HepG2 (cell line): ENCODE results near the gene CTNNA1. TPM values are rescaled to one million over a fixed set of nuclear protein-coding genes. Genes with fewer than 3 reads are reported as not detected.
A peak's percentile ranks its signal among the peaks of the same experiment; 100 is the strongest.

Source experiments
- ATAC-seq: fragments of 200-7000 bp; cut with Tn5 transposase; 3 replicates; pipeline ENCODE4 v1.9.1; 2020; ENCODE audit warnings: mild to moderate bottlenecking, moderate library complexity
- BruUV-seq: library from RNA; stranded (reverse); fragments of 400-500 nt; replicated peaks from 2 replicates; lab custom pipeline; 2021; lab: Mats Ljungman, UMichigan
- CTCF ChIA-PET: fragments of 300-600 bp; formaldehyde crosslinking; extraction: SDS; loops from one replicate; lab custom pipeline; 2021; ENCODE audit warnings: low total read pairs, inconsistent platforms, low intra/inter-chr PET ratio; lab: Yijun Ruan, JAX
- POLR2A ChIA-PET: fragments of 350-600 bp; sonication (Branson Sonifier 250); formaldehyde crosslinking; loops from one replicate; lab custom pipeline; 2020; ENCODE audit warnings: antibody characterized with exemption, inconsistent platforms; lab: Yijun Ruan, JAX
- DNase-seq: peaks from one replicate; pipeline ENCODE4 v3.0.0-alpha.2; 2015; ENCODE audit warnings: low spot score
- FAIRE-seq: peaks from 3 replicates; lab custom pipeline; 2011; peaks lifted over from hg19 to GRCh38; lab: Jason Lieb, UNC
- H2AFZ ChIP-seq: one replicate; pipeline ENCODE4 v1.6.1; 2011; ENCODE audit warnings: low read length, inconsistent platforms
- H3K27ac ChIP-seq: fragments of 300-600 bp; 3 replicates; pipeline ENCODE4 v1.8.0; 2011; ENCODE audit warnings: mixed run types, mild to moderate bottlenecking, mixed read lengths, low read length, inconsistent platforms; ENCODE audit not compliant: insufficient read depth; ENCODE audit errors: extremely low read length
- H3K27me3 ChIP-seq, 2 experiments: fragments of 200-600 bp in 1 of 2; 2 replicates in 1 of 2; 3 replicates in 1 of 2; pipeline versions ENCODE4 v1.6.0 to v1.8.0; 2011; ENCODE audit warnings: low read length in 2 of 2, mild to moderate bottlenecking in 2 of 2, moderate library complexity in 2 of 2, inconsistent platforms in 1 of 2; ENCODE audit not compliant: insufficient read depth in 2 of 2, control insufficient read depth in 1 of 2
- H3K36me3 ChIP-seq, 2 experiments: fragments of 200-600 bp in 1 of 2; replicated peaks in 1 of 2; 2 replicates in 1 of 2; 3 replicates in 1 of 2; pipeline versions ENCODE4 v1.5.1 to v1.8.0; 2011; ENCODE audit warnings: low read length in 2 of 2, inconsistent platforms in 1 of 2; ENCODE audit not compliant: insufficient read depth in 2 of 2, control insufficient read depth in 1 of 2
- H3K4me1 ChIP-seq: 2 replicates; pipeline ENCODE4 v1.5.1; 2012; ENCODE audit warnings: low read length, inconsistent platforms; ENCODE audit not compliant: insufficient read depth
- H3K4me2 ChIP-seq: 2 replicates; pipeline ENCODE4 v1.6.0; 2011; ENCODE audit warnings: low read depth, low read length, inconsistent platforms
- H3K4me3 ChIP-seq, 3 experiments: fragments of 200-600 bp in 1 of 3; sonication (generic), shearing (Covaris generic) in 1 of 3; replicated peaks in 1 of 3; 2 replicates each; pipeline ENCODE4 v1.5.1; 2011 to 2016; ENCODE audit warnings: low read length in 3 of 3, inconsistent platforms in 2 of 3, low read depth in 2 of 3, mild to moderate bottlenecking in 2 of 3, control low read depth in 1 of 3, mixed read lengths in 1 of 3; ENCODE audit not compliant: insufficient read depth in 1 of 3
- H3K79me2 ChIP-seq: one replicate; pipeline ENCODE4 v1.6.1; 2011; ENCODE audit warnings: low read length, inconsistent platforms; ENCODE audit not compliant: insufficient read depth
- H3K9ac ChIP-seq: 2 replicates; pipeline ENCODE4 v1.6.0; 2011; ENCODE audit warnings: mild to moderate bottlenecking, low read depth, low read length, inconsistent platforms; ENCODE audit not compliant: insufficient read depth
- H3K9me3 ChIP-seq: 2 replicates; pipeline ENCODE4 v1.5.1; 2012; ENCODE audit warnings: mild to moderate bottlenecking, low read length
- H4K20me1 ChIP-seq: 2 replicates; pipeline ENCODE4 v1.6.0; 2011; ENCODE audit warnings: inconsistent platforms, mild to moderate bottlenecking, low read length, moderate library complexity; ENCODE audit not compliant: insufficient read depth
- CEBPB ChIP-seq: IDR thresholded peaks from 2 replicates; pipeline ENCODE4 v1.6.1; 2011; ENCODE audit warnings: low read depth, low read length, improper control_type of control experiment, borderline replicate concordance
- CREM ChIP-seq, 2 experiments: sonication (generic) in 1 of 2; formaldehyde crosslinking in 1 of 2; IDR thresholded peaks; 2 replicates each; pipeline versions ENCODE4 v1.4.0 to v1.6.1; 2016 to 2020; ENCODE audit warnings: antibody characterized with exemption in 1 of 2, mild to moderate bottlenecking in 1 of 2, missing genetic modification reagents in 1 of 2
- FOXA1 ChIP-seq, 2 experiments: fragments of 450-650 bp in 1 of 2; sonication (generic) in 1 of 2; formaldehyde crosslinking in 1 of 2; IDR thresholded peaks; 2 replicates each; pipeline versions ENCODE4 v1.4.0 to v1.6.1; 2016 to 2020; ENCODE audit warnings: missing genetic modification reagents in 1 of 2
- GPBP1L1 ChIP-seq: sonication (generic); formaldehyde crosslinking; IDR thresholded peaks from 2 replicates; pipeline ENCODE4 v1.5.0; 2020; ENCODE audit warnings: mild to moderate bottlenecking, missing genetic modification reagents
- KAT7 ChIP-seq: IDR thresholded peaks from 2 replicates; pipeline ENCODE4 v1.6.1; 2018; ENCODE audit warnings: borderline replicate concordance, missing compliant biosample characterization
- NFIB ChIP-seq: sonication (generic); formaldehyde crosslinking; IDR thresholded peaks from 2 replicates; pipeline ENCODE4 v1.9.0; 2021; ENCODE audit warnings: missing genetic modification reagents, mild to moderate bottlenecking, borderline replicate concordance
- RXRA ChIP-seq: sonication (generic); formaldehyde crosslinking; IDR thresholded peaks from 2 replicates; pipeline ENCODE4 v1.5.1; 2020; ENCODE audit warnings: missing genetic modification reagents
- SIN3A ChIP-seq: IDR thresholded peaks from 2 replicates; pipeline ENCODE4 v1.6.1; 2011; ENCODE audit warnings: low read depth, mild to moderate bottlenecking, control low read depth, low read length, borderline replicate concordance
- SP140L ChIP-seq: sonication (generic); formaldehyde crosslinking; IDR thresholded peaks from 2 replicates; pipeline ENCODE4 v1.4.0; 2020; ENCODE audit warnings: missing genetic modification reagents, borderline replicate concordance
- ZFP41 ChIP-seq: sonication (generic); formaldehyde crosslinking; IDR thresholded peaks from 2 replicates; pipeline ENCODE4 v1.4.0; 2020; ENCODE audit warnings: mild to moderate bottlenecking, missing genetic modification reagents, borderline replicate concordance
- ZFP62 ChIP-seq: sonication (generic); formaldehyde crosslinking; IDR thresholded peaks from 2 replicates; pipeline ENCODE4 v1.4.0; 2020; ENCODE audit warnings: missing genetic modification reagents
- ZNF570 ChIP-seq: sonication (generic); formaldehyde crosslinking; IDR thresholded peaks from 2 replicates; pipeline ENCODE4 v1.4.0; 2020; ENCODE audit warnings: mild to moderate bottlenecking, missing genetic modification reagents, borderline replicate concordance
- ZNF713 ChIP-seq: sonication (generic); formaldehyde crosslinking; IDR thresholded peaks from 2 replicates; pipeline ENCODE4 v1.4.0; 2020; ENCODE audit warnings: mild to moderate bottlenecking, missing genetic modification reagents
- ZNF788 ChIP-seq: sonication (generic); formaldehyde crosslinking; IDR thresholded peaks from 2 replicates; pipeline ENCODE4 v1.5.0; 2020; ENCODE audit warnings: mild to moderate bottlenecking, missing genetic modification reagents, borderline replicate concordance
- ZNF839 ChIP-seq: sonication (generic); formaldehyde crosslinking; IDR thresholded peaks from 2 replicates; pipeline ENCODE4 v1.4.0; 2020; ENCODE audit warnings: missing genetic modification reagents, mild to moderate bottlenecking, borderline replicate concordance
- WGBS: methylation state at CpG from one replicate; pipeline ENCODE4 v1.1.6; 2017; ENCODE audit warnings: low lambda C conversion rate; 5-methylcytosine and 5-hydroxymethylcytosine counted together
- in situ Hi-C: cut with HindIII; loops from 2 replicates; pipeline ENCODE4 v1.10.0; 2017; ENCODE audit warnings: low pct_unique_long_range_greater_than_20kb; ENCODE audit not compliant: extremely low pct_ligation_motif_present
- intact Hi-C: fragments of 100-400 bp; cut with micrococcal nuclease; formaldehyde crosslinking; loops from one replicate; pipeline ENCODE4 v1.10.0; 2022; ENCODE audit not compliant: unreplicated experiment
- polyA plus RNA-seq, 8 experiments: library from polyadenylated mRNA; depleted of rRNA in 3 of 8; stranded (reverse) in 7 of 8; unstranded in 1 of 8; fragments of >200 nt; fragmentation: Illumina TruSeq in 4 of 8; extraction: Trizol in 4 of 8; gene quantifications; 2 replicates each; pipeline versions ENCODE4 v1.2.1 to v1.2.3, GENCODE V29; 2011 to 2016; ENCODE audit warnings: low read depth in 4 of 8, missing spikeins in 1 of 8, mixed read lengths in 1 of 8; ENCODE audit not compliant: insufficient read depth in 1 of 8
- total RNA-seq, 5 experiments: library from RNA; depleted of rRNA; stranded (reverse); fragments of >200 nt; fragmentation: Illumina TruSeq; extraction: Trizol; gene quantifications; 2 replicates each; pipeline ENCODE4 v1.2.3, GENCODE V29; 2016; ENCODE audit warnings: low read depth in 1 of 5
- TF ChIP-seq, protein P1 (sequence below): sonication (generic); formaldehyde crosslinking; IDR thresholded peaks from 2 replicates; pipeline ENCODE4 v1.4.0; 2020; ENCODE audit warnings: missing genetic modification reagents

CTNNA1 gene
- total and polyA plus RNA-seq, 2 of the 13 experiments (the other 11 are each of a cell fraction or from before 2014, with no cell fraction given) = 66.8 to 162 TPM

DNA sequence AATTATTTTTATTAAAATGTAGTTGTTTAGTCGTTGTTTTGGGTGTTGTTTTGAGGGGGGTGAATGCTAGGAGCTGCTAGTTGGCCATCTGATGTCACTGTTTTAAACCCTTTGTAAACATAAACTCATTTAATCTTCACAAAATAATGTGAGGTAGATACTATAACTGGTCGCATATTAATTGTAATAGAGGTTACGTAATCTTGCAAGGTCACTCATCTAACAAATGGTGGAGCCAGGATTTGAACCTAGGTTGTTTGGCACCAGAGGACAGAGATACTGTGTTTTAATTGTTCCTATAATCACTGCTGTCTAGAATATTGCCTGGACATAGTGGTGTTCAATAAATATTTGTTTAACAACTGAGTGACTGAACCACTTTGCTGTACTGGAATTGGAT lies 67.5 kb downstream of the CTNNA1 start:
- no TSS peak for BruUV-seq
- no peak overlapping the region for H3K4me2 ChIP-seq
- no peak overlapping the region for H2AFZ ChIP-seq
- peaks cover 6 to 34% of the 10 kb centered on the region in 2 experiments for H3K36me3 ChIP-seq
- DNase-seq (no peak), FAIRE-seq (no peak), ATAC-seq (no peak)
- H4K20me1 ChIP-seq = peaks cover 25% of the 10 kb centered on the region
- ChIA-PET POLR2A (no interaction called here), CTCF (no interaction called here)
- no peak overlapping the region for H3K4me3 ChIP-seq
- no peaks in the 10 kb centered on the region for H3K27me3 ChIP-seq
- intact Hi-C loops (no loop called here), in situ Hi-C loops (loop anchor here (10.0 kb wide), 1 partner anchor 444 kb away; no protein-coding TSS in a partner anchor)
- TF ChIP-seq NFIB (CRISPR knock-in tag) (no peak), CEBPB (peak; percentile 50; the same call in 1 of the 2 replicates)
- WGBS = 94% methylated on average over 3 of the region's 3 CpGs
- H3K27ac ChIP-seq = no peak overlapping the region
- no peaks in the 10 kb centered on the region for H3K4me1 ChIP-seq
- H3K9ac ChIP-seq = no peak overlapping the region
- H3K79me2 ChIP-seq = peaks cover 39% of the 10 kb centered on the region
- H3K9me3 ChIP-seq = no peaks in the 10 kb centered on the region

DNA sequence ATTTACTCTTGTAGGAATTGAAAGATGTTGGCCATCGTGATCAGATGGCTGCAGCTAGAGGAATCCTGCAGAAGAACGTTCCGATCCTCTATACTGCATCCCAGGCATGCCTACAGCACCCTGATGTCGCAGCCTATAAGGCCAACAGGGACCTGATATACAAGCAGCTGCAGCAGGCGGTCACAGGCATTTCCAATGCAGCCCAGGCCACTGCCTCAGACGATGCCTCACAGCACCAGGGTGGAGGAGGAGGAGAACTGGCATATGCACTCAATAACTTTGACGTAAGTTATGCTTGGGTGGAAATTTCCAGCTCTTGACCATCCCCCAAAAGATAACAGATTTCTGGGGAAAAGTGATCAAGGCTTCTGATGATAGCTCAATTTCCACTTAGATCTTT lies 71.3 kb downstream of the CTNNA1 start:
- Histone ChIP-seq H3K36me3 (peaks cover 11 to 50% of the 10 kb centered on the region in 2 experiments), H4K20me1 (peaks cover 15% of the 10 kb centered on the region), H2AFZ (no peak overlapping the region), H3K79me2 (peaks cover 11% of the 10 kb centered on the region), H3K4me3 (no peak overlapping the region), H3K9me3 (no peaks in the 10 kb centered on the region), H3K4me1 (no peaks in the 10 kb centered on the region), H3K9ac (no peak overlapping the region), H3K27me3 (no peaks in the 10 kb centered on the region), H3K4me2 (no peak overlapping the region), H3K27ac (no peak overlapping the region)
- DNase-seq = no peak
- CTCF ChIA-PET = no interaction called here
- no peak for FAIRE-seq
- 98% methylated on average over 7 of the region's 7 CpGs for WGBS
- POLR2A ChIA-PET = no interaction called here
- no TSS peak for BruUV-seq
- no peak for ATAC-seq
- in situ Hi-C loops = loop anchor here (10.0 kb wide), 1 partner anchor 440 kb away; no protein-coding TSS in a partner anchor
- intact Hi-C loops = no loop called here
- no peak for TF ChIP-seq ZNF788 (CRISPR knock-in tag)
- TF ChIP-seq SP140L (CRISPR knock-in tag) = no peak
- TF ChIP-seq KAT7 (CRISPR knock-in tag) = no peak
- TF ChIP-seq FOXA1 (IDR thresholded peaks at IDR 0.05) = no peak
- TF ChIP-seq FOXA1 (CRISPR knock-in tag; IDR thresholded peaks at IDR 0.05) = no peak
- TF ChIP-seq ZFP41 (CRISPR knock-in tag) = no peak
- no peak for TF ChIP-seq SIN3A
- no peak for TF ChIP-seq GPBP1L1 (CRISPR knock-in tag)
- TF ChIP-seq ZNF713 (CRISPR knock-in tag) = no peak
- TF ChIP-seq ZNF839 = no peak
- TF ChIP-seq ZNF570 = no peak
- TF ChIP-seq RXRA (CRISPR knock-in tag) = no peak
- TF ChIP-seq, protein P1, sequence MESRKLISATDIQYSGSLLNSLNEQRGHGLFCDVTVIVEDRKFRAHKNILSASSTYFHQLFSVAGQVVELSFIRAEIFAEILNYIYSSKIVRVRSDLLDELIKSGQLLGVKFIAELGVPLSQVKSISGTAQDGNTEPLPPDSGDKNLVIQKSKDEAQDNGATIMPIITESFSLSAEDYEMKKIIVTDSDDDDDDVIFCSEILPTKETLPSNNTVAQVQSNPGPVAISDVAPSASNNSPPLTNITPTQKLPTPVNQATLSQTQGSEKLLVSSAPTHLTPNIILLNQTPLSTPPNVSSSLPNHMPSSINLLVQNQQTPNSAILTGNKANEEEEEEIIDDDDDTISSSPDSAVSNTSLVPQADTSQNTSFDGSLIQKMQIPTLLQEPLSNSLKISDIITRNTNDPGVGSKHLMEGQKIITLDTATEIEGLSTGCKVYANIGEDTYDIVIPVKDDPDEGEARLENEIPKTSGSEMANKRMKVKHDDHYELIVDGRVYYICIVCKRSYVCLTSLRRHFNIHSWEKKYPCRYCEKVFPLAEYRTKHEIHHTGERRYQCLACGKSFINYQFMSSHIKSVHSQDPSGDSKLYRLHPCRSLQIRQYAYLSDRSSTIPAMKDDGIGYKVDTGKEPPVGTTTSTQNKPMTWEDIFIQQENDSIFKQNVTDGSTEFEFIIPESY = no peak
- no peak for TF ChIP-seq CREM (IDR thresholded peaks at IDR 0.05)
- no peak for TF ChIP-seq CREM (CRISPR knock-in tag; IDR thresholded peaks at IDR 0.05)
- TF ChIP-seq ZFP62 (CRISPR knock-in tag) = no peak
